NCI-H526 (cell line): Measurements from ENCODE around the gene RAB11FIP3.

Experiments used
- DNase-seq, 2 experiments: peaks; one replicate each; lab custom pipeline; 2025; lab: John Stamatoyannopoulos, UW

Gene RAB11FIP3

GRCh38 chr16:518858-519257 lies 93.4 kb downstream of the RAB11FIP3 start:
- no peak for DNase-seq

- DNase-seq = no peak
Measured at GRCh38 chr16:519425-519824, 94.0 kb downstream of the RAB11FIP3 start.

- DNase-seq = no peak
Measured at GRCh38 chr16:519841-520687, 94.6 kb downstream of the RAB11FIP3 start.

GRCh38 chr16:520847-521246 lies 95.4 kb downstream of the RAB11FIP3 start:
- no peak for DNase-seq

GRCh38 chr16:521381-522210 lies 96.1 kb downstream of the RAB11FIP3 start:
- peak in 1 of 2 experiments; percentile 43 for DNase-seq

- DNase-seq = no peak
Measured at GRCh38 chr16:522320-523096, 97.1 kb downstream of the RAB11FIP3 start.

GRCh38 chr16:523097-523741 lies 97.8 kb downstream of the RAB11FIP3 start:
- no peak for DNase-seq

- no peak for DNase-seq
Measured at GRCh38 chr16:524274-525040, 99.0 kb downstream of the RAB11FIP3 start.

- no peak for DNase-seq
Measured at GRCh38 chr16:525123-525519, 99.7 kb downstream of the RAB11FIP3 start.

GRCh38 chr16:525520-526180 lies 100.2 kb downstream of the RAB11FIP3 start:
- no peak for DNase-seq

GRCh38 chr16:526181-527014 lies 100.9 kb downstream of the RAB11FIP3 start:
- peak; percentile 45 to 56 for DNase-seq

GRCh38 chr16:527015-527903 lies 101.8 kb downstream of the RAB11FIP3 start, which contains the start of gene CAPN15:
Gene CAPN15 (plus strand): TSS chr16:527712. CDS start chr16:546839, 19,127 bp downstream.
- DNase-seq = peak; percentile 70 to 93

GRCh38 chr16:528111-529011 lies 102.9 kb downstream of the RAB11FIP3 start:
- no peak for DNase-seq

GRCh38 chr16:529012-529575 lies 103.6 kb downstream of the RAB11FIP3 start:
- DNase-seq = no peak

GRCh38 chr16:530111-530817 lies 104.8 kb downstream of the RAB11FIP3 start:
- no peak for DNase-seq

GRCh38 chr16:531494-532125 lies 106.2 kb downstream of the RAB11FIP3 start:
- DNase-seq = no peak
